SW480 (cell line): ENCODE measurements around the gene KIDINS220.

ENCODE experiments used
- DNase-seq: peaks from one replicate; pipeline ENCODE4 v3.0.0-alpha.2; 2016; ENCODE audit warnings: low spot score

Gene KIDINS220

DNA sequence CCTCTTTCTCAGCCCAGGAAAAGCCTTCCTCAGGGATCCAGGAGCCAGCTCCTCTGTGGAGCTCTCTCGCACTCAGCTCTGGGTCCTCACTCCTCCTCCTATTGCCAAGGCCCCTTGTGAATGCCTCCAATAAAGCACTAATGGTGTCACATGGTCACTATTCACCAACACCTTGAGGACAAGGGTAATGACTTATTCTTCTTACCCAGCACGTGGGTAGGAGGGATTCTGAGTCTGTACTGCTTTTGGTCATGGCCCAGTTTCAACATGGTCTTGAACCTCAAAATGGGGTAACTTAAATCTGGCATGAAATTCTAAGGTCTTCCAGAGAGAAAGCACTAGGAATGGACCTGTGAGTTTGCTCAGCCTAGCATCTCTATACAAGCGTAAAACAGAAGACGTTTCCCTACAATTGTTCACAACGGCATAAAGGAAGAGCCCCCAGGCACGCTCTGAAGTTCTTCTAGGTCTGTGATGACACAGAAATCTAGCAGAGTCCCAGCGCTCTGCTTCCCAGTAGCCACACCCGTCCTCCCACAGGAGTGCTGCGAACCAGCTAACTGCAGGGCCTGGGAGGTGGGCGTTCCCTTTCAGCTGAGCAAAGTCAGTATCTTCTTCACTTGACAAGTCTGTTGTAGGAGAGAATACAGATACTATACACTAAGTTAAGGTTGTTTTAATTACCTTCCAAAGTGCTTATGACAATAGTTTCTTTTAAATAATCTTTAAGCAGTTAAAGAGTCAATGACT lies 14.6 kb upstream of the KIDINS220 start:
- no peak for DNase-seq

- DNase-seq = no peak
Measured at GRCh38 chr2:8850845-8851487, 13.6 kb upstream of the KIDINS220 start.

GRCh38 chr2:8849327-8849726 lies 11.9 kb upstream of the KIDINS220 start:
- DNase-seq = no peak

DNA sequence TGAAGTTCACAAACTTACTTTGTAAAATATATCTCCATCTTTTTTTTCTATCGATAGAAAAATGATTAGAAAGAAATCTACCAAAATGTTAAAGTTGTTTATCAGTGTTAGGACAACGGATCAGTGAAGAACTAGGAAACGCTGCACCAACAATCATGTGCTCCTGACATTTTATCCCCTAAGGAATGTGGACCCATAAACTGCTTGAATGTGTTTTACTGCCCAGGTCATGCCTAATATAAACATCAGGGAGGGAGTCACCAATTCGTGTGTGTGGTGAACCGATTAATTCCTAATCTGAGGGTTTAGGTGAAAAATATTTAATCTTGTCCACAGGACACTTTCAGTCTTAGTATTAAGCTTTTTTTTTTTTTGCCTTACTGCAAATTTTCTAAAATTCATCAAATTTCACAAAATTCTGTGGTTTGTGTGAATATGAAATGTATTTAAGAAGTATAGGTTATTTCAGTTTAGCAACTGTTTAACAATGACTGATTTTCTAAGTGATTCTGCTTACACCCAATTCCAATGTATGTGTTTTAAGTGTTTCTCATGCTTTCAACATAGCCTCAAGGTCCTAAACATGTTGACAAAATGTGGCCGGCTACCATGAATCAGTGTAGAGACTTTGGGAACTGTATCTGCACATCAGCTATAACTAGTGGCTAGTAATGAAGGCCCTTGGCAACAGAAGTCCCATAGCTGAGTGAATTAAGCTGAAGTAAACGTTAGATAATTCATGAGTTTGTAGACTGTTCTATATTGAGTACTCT lies 11.1 kb upstream of the KIDINS220 start:
- DNase-seq = no peak

DNA sequence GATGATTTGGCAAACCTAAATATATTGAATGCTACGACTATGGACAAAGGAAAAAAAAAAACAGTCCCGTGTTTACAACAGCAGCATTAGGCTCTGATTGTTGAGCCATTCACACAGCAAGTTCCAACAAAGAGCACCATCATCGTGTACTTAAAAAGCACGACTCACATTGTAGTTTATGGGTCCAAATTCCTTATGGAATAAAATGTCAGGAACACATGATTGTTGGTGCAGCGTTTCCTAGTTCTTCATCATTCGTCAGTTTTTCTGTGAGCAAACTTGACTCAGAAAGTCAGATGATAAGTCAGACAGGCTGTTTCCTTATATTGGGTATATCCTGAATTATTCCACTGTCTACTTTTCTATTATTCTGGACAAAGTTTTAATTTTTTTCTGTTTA lies 10.0 kb upstream of the KIDINS220 start:
- no peak for DNase-seq

DNA sequence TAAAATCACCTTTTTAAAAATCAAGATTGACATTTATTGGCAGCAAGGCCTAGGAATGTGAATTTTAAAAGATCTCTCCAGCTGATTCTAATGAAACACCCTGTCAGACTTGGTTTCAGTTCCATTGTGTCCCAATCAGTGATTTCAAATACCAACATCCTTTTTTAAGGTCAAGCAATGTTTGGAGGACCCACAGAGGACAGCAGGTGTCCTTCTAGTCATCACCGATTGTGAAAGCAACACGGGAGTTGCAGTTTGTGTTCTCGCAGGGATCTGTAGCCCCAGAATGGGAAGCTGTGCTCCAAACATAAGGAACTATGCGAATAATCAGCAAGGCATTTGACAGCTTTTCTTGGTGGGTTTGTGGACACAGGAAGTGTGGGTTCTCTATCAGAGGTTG lies 4.5 kb upstream of the KIDINS220 start:
- DNase-seq = no peak

DNA sequence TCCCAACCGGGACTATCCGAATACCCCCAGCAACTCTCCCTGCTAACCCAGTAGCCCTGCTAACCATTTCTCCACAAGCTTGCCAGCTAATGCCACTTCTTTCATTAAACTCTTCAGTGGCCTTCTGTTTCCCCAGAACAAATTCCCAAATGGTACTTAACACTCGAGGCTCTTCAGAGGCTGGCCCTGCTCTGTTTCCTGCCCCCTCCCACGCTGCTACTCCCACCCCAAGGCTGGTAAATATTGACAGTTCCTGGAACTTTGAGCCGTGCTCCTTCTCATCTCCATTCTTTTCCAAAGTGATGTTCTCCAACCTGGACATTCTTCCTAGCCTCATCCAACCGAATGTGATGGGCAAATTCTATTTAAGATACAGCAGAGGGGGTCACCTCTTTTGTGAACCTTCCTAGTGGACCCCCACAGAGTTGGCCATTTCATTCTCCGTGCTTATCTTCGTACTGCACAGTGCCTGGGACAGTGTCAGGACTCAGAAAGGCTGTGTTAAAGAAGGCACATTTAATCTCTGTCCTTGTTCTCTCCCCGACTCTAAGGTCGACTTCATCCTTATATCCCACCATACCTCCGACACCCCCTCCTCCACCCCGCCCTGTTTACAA lies 3.2 kb upstream of the KIDINS220 start:
- DNase-seq = no peak

DNA sequence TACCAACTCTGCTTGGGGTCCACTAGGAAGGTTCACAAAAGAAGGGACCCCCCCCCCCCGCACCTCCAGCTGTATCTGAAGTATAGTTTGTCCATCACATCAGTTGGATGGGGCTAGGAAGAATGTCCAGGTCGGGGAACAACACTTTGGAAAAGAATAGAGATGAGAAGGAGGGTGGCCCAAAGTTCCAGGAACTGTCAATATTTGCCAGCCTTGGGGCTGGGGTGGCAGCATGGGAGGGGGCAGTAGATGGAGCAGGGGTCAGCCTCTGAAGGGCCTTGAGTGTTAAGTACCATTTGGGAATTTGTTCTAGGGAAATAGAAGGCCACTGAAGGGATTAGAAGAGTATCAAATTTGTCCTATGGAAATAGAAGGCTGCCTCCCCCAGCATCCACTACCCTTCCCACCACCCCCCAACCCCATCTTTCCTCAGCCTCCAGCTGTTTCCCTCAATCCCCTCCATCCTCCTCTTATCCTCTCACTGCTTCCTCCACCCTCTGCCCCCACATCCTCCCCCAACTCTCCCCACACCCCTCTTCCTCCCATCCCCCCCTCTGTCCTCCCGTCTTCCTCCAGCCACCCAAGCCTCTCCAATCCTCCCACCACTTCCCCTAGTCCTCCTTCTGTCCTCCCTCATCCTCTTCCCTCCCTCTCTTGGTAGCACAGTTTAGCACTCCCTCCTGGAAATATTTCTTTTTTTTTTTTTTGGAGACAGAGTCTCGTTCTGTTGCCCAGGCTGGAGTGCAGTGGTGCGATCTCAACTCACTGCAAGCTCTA lies 2.0 kb upstream of the KIDINS220 start:
- no peak for DNase-seq

- no peak for DNase-seq
Measured at GRCh38 chr2:8837795-8838140, 355 bp upstream of the KIDINS220 start.

DNA sequence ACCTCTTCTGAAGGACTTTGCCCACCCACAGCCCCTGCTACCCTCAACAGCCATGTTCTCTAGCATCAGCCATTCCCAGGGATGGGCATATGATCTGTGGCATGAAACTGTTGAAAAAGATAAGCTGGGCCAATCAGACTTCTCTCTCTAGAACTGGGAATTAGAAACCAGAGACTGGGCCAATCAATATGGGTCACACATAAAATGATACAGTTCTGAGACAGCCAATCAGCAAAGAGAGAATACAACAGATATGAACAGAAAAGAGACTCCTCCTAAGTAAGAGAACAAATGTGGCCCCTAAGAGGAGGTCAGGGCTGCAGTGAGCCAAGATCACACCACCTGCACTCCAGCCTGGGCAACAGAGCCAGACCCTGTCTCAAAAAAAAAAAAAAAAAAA lies 2.1 kb downstream of the KIDINS220 start:
- no peak for DNase-seq

DNA sequence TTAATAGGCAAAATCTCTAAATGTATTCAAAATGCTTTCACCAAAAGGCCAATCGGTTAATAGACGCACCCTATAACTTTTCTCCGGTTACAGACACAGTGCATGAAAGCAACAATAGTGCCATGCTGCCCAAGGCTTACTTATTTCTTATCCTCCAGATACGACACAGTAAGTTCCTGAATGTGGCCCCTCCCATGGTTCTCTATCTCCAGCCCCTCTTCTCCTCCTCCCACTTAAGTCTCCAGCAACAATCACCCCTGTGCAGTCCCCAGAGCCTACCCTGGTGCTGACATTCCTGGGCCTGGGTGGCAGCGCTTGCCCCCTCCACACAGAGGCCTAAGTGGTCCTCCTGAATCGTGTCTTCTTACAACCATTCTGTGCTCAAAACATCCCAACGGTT lies 3.6 kb downstream of the KIDINS220 start:
- no peak for DNase-seq

DNA sequence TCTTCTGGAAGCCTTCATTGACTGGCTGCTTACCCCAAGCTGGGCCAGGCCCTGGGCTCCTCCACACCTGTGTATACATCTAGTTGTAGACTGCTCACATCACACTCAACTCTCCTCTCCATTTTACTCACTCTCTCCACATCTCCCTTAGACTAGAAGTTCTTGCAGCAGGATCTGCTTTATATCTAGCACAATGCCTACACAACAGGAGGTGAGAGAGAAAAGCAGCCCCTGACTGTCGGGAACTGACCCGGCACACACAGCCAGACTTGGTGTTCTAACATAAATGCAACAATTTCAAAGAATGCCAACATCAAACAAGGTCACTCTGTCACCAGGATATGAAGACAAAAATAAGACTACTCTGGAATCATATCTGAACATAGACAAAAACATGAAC lies 5.9 kb downstream of the KIDINS220 start:
- DNase-seq = no peak

- no peak for DNase-seq
Measured at GRCh38 chr2:8827729-8828128, 9.7 kb downstream of the KIDINS220 start.

DNA sequence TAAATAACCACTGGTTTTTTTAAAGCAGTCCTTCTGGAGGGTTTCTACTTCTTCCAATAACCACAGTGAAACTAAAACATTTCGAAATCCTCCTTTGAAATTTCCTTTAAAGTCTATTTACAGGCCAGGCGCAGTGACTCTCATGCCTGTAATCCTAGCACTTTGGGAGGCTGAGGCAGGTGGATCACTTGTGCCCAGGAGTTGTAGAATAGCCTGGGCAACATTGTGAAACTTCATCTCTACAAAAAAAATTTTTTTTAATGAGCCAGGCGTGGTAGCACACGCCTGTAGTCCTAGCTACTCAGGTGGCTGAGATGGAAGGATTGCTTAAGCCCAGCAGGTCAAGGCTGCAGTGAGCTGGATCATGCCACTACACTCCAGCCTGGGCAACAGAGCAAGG lies 15.2 kb downstream of the KIDINS220 start:
- no peak for DNase-seq

DNA sequence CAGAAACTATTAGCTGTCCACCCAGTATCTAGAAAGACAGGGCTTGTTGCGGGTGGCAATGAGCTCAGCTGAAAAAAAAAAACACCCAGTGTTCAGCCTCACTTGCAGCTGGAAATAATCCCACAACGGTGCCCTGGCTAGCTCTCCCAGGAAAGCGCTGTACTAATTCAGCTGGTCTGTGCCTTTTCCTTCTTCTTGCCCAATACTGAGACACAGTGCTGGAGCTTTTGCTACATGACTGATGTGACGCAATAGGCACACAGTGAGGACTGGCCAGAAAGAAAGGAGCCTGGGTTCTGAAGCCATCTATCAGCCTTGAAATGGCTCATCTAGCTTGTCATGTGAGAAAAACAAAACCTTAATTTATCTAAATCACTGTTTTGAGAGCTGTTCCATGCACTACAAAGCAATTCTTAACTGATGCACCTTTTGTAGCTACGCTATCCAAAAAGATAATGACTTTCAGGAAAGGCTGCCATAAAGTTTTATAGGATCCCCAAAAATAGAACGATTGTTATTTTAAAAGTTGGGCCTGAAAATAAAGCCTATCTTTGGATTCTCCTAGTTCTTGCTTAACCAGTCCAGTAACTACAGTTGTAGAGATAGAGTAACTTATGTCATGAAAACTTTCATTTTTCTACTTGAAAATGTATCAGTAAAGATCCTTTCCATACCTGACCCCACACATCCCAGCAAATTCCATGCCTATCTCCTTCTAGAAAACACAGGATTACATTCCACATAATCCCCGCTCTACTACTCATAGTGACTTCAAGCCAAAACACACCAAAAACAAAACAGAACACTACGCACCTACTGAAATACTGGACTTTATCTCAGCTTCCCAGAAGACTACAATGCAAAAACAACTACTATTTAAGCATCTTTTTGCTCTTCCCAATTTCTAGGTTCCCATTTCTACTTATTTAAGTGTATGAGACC lies 15.9 kb downstream of the KIDINS220 start:
- no peak for DNase-seq

DNA sequence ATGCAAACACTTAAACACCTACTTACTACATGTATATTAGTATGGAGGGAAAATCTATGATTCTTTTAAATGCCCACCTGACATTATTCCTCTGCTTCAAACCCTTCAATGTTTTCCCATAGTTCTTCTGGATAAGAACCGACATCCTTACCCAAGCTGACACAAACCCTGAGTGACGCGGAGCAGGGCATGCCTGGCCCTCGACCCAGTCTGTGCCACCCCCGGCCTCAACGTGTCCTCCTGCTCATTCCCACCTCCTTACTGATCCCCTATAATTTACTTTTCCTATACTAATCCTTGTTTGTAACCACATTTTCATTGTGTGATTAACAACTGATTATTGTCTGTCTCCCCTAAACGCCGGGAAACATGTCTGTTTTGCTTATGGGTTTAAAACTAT lies 17.5 kb downstream of the KIDINS220 start:
- DNase-seq = no peak

- no peak for DNase-seq
Measured at GRCh38 chr2:8819194-8819593, 18.2 kb downstream of the KIDINS220 start.

DNA sequence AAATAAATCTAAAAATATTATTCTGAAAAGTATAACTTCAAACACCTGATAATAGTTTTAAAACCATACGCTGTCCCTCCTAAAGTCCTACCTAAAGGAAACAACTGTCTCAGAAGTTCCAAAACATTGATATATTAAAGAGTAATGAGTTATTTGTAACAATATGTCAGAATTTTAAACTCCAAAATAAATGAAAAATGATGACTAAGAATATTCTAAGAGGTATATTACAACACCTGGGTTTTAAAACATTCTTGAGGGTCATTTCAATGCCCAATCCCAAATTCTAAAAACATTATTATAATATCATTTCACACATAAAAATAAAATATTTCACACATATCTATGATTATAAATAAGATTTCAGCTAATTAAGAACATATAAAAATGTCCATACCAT lies 20.2 kb downstream of the KIDINS220 start:
- no peak for DNase-seq

DNA sequence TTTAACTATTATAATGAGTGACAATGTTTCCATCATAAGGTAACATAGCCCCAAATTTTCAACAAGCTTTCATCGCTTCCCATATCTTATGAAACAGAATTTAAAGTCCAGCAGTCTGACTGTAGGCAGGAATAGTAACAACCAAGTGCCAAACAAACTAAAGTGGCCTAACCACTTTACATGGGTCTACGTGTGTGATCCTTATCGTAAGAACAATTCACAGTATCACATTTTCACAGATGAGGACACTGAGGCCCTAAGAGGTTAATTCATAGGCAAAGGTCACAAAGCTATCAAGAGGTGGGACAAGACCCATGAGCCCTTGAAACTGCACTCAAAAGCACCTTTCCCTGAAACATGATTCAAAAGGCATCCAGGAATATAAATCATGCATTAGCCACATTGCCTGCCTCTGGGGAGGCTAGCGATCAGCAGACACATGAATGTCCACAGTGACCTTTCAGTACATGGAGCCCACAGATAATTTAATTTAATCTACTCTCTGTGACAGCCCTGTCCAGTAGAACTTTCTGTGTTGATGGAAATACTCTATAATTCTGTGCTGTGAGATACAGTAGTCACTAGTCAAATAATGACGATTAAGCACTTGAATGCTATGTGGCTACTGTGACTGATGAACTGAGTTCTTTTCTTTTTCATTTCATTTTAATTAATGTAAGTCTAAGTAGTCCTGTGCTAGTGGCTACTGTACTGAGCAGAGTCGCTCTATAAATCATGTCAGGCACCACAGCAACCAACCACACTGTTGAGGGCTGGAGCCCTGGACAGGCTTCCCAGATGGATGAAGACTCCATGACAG lies 30.3 kb downstream of the KIDINS220 start:
- DNase-seq = no peak
